HG03064 (cell line): ENCODE measurements around the gene GBA2.

ENCODE experiments used
- ATAC-seq: cut with Tn5 transposase; IDR thresholded peaks from one replicate; pipeline ENCODE4 v1.9.1; 2021; ENCODE audit warnings: low read depth; ENCODE audit not compliant: unreplicated experiment

GBA2 gene

GRCh38 chr9:35718721-35719511 is 30.1 kb downstream of the GBA2 start:
- no peak for ATAC-seq

- ATAC-seq = no peak
These were observed 31.7 kb downstream of the GBA2 start for GRCh38 chr9:35717132-35717870.

- no peak for ATAC-seq
These were observed 32.8 kb downstream of the GBA2 start for GRCh38 chr9:35716230-35716629.

- no peak for ATAC-seq
These were observed 34.3 kb downstream of the GBA2 start for GRCh38 chr9:35714579-35715252.

DNA sequence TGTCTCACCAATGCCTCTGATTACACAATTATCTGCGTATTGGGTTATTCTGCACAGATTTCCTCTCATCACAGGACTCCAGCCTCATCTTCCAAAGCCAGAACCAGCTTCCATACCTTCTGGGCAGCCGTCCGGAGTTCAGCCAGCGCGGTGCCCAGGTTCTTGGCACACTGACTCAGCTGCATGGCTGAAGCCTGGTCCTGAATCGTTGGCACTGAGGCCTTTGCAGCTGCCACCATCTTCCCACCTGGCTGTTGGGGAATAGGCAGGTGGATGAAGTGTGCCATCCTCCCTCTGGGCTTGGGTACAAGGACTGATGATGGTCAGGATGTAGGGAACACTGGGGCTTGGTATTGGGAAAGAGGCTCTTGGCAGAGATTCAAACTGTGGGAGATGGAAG is 34.9 kb downstream of the GBA2 start:
- no peak for ATAC-seq

DNA sequence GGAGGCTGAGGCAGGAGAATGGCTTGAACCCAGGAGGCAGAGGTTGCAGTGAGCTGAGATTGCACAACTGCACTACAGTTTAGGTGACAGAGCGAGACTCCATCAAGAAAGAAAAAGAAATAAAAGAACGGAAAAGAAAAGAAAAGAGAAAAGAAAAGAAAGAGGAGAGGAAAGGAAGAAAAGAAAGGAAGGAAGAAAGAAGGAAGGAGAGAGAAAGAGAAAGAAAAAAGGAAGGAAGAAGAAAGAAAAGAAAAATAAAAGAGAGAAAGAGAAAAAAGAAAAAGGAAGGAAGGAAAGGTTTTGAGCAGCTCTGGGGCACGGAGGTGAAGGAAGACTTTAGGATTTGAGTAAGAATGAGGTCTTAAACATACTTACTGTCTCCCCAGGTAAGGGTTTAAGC is 35.5 kb downstream of the GBA2 start:
- ATAC-seq = no peak

DNA sequence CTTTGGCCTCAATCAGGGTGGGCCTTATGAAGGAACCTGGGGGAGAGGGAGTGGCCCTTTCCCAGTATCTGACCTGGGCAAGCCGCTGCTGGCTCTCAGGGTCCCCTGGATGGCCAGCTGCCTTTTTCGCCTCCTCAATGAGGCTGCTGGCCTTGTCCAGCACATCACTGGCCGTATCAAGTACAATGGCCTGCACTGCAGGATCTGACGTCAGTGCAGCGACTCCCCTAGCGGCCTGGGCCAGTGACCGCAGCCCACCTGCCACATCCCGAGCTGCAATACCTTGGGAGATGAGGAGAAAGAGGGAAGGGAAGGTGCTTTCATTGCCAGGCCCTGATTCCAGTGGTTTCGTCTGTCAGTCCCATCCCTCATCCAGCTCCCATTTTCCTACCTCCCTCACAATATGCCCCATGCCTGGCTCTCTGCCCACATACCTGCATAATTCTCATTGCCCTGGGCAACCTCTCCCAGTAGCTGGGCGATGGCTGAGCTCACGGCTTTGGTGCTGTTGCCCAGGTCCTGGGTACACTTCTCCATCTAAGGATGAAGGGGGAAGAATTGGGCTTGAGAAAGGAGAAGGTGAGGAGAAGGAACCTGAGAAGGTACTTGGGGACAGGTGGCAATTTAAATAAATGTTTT is 36.1 kb downstream of the GBA2 start:
- ATAC-seq = no peak

- ATAC-seq = no peak
These were observed 37.3 kb downstream of the GBA2 start for GRCh38 chr9:35711501-35712428.

DNA sequence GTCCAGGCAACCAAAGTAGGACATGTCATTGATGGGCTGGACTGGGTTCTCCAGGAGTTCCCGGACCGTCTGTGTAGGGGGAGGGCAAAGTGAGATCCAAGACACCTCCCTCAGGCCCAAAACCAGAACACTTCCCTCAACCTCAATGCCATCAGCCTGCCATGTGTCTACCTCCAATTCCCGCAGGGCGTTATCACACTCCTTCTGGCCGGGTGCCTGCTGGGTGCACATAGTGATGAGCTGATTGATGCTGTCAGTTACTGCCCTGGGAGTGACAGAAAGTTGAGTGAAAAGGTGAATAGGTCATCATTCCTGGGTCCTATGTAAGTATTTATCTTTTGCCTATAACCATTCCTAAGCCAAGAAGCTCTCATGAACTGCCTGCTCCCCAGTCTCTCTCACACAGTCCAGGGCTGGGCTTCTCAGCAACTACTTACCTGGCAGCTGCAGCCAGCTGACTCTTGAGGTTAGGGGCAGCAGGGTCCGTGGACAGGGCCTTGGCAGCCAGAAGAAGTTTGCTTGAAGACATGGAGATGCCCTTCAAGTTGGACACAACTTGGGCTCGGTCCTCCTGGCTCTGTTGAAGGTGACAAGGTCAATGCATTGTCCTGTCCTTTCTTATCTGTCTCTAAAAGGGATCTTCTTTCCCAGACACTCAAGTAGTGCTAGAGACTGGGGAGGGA is 38.1 kb downstream of the GBA2 start:
- no peak for ATAC-seq

GRCh38 chr9:35708146-35708545 is 40.9 kb downstream of the GBA2 start:
- no peak for ATAC-seq

DNA sequence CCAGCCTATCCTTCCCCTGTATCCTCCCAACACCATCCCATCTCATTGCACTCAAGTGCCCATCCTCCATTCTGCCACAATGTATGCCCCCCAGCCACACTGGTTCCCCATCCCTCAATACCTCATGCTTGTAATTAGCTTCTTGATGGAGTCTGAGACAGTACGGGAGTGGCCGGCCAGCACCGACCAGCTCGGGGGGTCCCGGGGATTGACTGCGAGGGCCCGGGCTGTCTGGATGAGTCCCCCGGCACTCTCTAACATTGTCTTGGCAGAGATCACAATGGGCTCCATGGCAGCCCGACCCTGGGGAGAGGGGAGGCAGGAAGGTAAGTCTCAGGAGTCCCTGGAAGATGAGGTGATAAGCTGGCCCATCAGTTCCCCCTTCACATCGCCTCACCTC is 42.1 kb downstream of the GBA2 start:
- no peak for ATAC-seq

DNA sequence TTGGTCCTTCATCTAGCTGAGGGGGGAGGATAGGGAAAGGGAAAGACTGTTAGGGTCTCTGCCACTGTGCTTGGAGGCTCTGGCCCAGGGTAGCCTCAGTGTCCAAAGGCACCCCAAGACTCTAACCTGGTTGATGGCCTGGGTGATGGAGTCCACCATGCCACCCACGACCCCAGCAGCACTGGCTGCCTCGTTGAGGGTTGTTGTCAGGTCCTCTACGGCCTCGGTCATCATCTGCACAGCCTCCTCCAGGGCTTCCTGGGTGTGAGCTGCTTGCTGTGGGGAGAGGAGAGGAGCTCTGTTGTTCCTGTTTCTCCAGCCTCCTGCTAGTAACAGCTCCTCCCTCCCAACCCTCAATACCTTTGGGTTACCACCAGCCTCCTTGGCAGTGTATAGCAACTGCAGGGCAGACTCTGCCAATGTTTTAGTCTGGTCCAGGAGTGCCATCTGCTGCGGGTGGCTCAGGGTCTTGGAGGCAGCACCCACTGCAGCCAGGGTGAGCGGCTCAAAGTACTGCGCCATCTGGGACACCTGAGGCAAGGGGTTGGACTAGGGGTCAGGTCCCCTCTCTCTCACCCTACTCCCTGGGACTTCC is 43.1 kb downstream of the GBA2 start:
- ATAC-seq = no peak

DNA sequence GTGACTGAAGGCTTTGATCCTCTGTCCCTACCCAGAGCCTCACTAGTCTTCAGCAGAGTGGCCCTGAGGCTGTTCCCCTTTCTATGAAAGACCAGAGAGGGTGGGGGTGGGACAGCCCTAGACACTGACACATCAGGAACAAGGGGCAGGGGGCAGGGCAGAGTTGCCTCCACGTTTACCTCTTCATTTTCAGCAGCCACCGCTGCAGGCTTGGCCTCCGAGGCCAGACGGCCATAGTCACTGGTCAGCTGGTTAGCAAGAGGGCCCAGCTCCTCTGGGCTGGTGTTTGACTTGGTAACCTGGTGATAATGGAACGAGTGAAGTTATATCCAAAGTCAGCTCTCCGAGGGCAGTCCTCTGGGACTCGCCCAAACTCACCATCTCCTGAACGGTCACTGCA is 43.7 kb downstream of the GBA2 start:
- ATAC-seq = no peak

DNA sequence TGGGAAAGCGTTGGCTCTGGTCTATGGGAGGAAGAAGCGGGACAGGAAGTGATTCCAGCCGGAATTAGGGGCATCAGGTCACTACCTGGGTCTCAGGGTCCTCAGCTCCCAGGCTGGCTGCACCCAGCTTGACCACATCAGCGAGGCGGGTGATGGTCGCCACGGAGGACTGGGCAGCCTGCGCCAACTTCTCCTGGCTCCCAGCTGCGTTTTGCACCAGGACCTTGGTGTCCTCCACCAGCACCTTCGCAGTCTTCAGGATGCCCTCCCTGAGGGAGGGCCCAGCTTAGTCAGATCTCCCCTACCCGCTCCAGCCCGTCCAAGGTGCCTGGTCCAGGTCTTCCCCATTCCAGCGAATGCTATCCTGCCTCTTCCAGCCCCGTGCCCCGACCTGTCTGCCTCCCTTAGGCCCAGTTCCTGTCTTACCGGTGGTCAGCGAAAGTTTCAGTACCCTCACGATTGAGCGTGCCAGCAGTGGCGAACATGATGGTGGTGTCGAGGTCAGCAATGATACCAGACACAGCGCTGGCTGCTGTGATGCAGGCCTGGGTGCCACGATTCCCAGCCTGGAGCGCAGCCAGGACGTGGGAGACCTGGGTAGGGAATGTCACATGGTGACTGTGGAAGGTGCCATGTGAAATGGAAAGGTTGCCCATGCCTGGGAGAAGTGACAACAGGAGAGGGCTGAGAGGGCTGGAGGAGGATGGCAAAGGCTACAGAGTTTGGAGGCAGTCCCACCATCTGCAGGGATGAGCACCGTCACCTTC is 44.9 kb downstream of the GBA2 start:
- ATAC-seq = no peak

DNA sequence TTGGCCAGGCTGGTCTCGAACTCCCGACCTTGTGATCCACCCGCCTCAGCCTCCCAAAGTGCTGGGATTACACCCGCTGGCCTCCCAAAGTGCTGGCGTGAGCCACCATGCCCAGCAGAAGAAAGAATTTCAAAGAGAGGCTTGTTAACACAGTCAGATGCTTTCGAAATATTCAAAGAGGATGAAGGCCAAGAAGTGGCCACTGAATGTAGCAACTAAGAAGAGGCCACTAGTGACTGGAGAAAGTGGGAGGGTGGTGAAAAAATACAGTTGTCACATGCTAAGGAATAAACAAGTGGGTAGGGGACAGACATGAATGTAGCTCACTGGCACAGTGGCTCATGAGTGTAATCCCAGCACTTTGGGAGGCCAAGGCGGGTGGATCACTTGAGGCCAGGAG is 46.3 kb downstream of the GBA2 start:
- ATAC-seq = no peak

GRCh38 chr9:35700942-35701341 is 48.1 kb downstream of the GBA2 start:
- no peak for ATAC-seq

GRCh38 chr9:35700031-35700430 is 49.0 kb downstream of the GBA2 start:
- ATAC-seq = no peak

DNA sequence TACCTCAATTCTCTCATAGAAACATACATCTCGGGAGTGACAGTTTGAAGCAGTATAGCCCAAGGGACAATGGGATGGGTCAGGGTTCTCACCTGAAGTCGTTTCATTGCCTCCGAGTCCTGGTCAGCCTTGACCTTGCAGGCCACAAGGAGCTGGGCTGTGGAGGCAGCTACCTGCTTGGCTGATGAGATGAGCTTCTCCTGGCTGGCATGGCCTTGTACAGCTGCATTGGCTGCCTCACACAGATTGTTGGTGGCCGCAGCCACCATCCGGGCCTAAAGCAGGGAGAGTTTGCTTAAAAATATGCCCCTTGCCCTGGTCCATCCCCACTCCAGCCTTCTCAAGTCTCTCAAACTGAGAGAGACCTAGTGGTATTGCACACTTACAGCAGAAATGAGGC is 50.8 kb downstream of the GBA2 start:
- no peak for ATAC-seq
